Naive thymus-derived CD8-positive, alpha-beta T cell (primary cell): ENCODE data around the gene ZNF785. TPM values are rescaled to one million over a fixed set of nuclear protein-coding genes. Genes with fewer than 3 reads are reported as not detected.
"Not testable (repeated sequence)": the region's sequence is repeated elsewhere in the genome, so short reads cannot be mapped to it uniquely, and the experiment has no call there.

Experiments used
- ATAC-seq, 2 donors: fragments of 150-1000 bp; cut with Tn5 transposase in 1 of 2; sonication (Bioruptor Pico), chemical (Tn5 transposase) in 1 of 2; 1 replicate in 1 of 2; 2 replicates in 1 of 2; pipeline ENCODE4 v1.10.0; 2021; ENCODE audit warnings: mild to moderate bottlenecking in 2 of 2, moderate library complexity in 2 of 2
- POLR2A ChIA-PET: fragments of 350-600 bp; sonication (Branson Sonifier 250); formaldehyde crosslinking; loops from one replicate; lab custom pipeline; 2021; ENCODE audit warnings: antibody characterized with exemption; lab: Charles Lee
- DNase-seq, 10 donors: peaks; one replicate each; pipeline versions ENCODE4 v3.0.0 to v3.0.0-alpha.2; 2020 to 2022
- H3K27ac Mint-ChIP-seq, 10 donors: one replicate each; pipeline ENCODE4 v1.8.0; 2020 to 2022; ENCODE audit warnings: mild to moderate bottlenecking in 10 of 10, mixed read lengths in 10 of 10, moderate library complexity in 4 of 10, inconsistent platforms in 1 of 10
- H3K27me3 Mint-ChIP-seq, 5 donors: one replicate each; pipeline ENCODE4 v1.8.0; 2021 to 2022; ENCODE audit warnings: mixed read lengths in 5 of 5
- H3K36me3 Mint-ChIP-seq, 3 donors: one replicate each; pipeline ENCODE4 v1.8.0; 2020 to 2022; ENCODE audit warnings: mixed read lengths in 3 of 3, mild to moderate bottlenecking in 2 of 3, inconsistent platforms in 1 of 3
- H3K4me1 Mint-ChIP-seq, 4 donors: one replicate each; pipeline ENCODE4 v1.8.0; 2021 to 2022; ENCODE audit warnings: mixed read lengths in 4 of 4
- H3K4me3 Mint-ChIP-seq, 10 donors: one replicate each; pipeline ENCODE4 v1.8.0; 2020 to 2022; ENCODE audit warnings: mild to moderate bottlenecking in 10 of 10, mixed read lengths in 10 of 10, moderate library complexity in 6 of 10, inconsistent platforms in 1 of 10
- H3K9me3 Mint-ChIP-seq, 9 donors: one replicate each; pipeline ENCODE4 v1.8.0; 2020 to 2022; ENCODE audit warnings: mixed read lengths in 9 of 9, mild to moderate bottlenecking in 3 of 9, inconsistent platforms in 1 of 9, moderate library complexity in 1 of 9
- polyA plus RNA-seq, 3 donors: library from polyadenylated mRNA; unstranded; fragments of 300-500 nt; fragmentation: Illumina TruSeq; gene quantifications; one replicate each; pipeline ENCODE4 v1.2.3, GENCODE V29; 2021
- total RNA-seq, 8 experiments: library from RNA in 2 of 8; stranded (reverse) in 2 of 8; gene quantifications; one replicate each; pipeline ENCODE4 v1.2.3 and lab custom pipeline; 2021 to 2026

ZNF785 gene
- total RNA-seq = 10 to 100 TPM; 22.8 to 23.3 TPM
- polyA plus RNA-seq = 1 to 10 TPM; 1.6 to 3.5 (median 3.4) TPM
- total RNA-seq (lab: John Stamatoyannopoulos, UW) = 8.7 to 22.0 (median 18.2) reads per million in 6 experiments

DNA sequence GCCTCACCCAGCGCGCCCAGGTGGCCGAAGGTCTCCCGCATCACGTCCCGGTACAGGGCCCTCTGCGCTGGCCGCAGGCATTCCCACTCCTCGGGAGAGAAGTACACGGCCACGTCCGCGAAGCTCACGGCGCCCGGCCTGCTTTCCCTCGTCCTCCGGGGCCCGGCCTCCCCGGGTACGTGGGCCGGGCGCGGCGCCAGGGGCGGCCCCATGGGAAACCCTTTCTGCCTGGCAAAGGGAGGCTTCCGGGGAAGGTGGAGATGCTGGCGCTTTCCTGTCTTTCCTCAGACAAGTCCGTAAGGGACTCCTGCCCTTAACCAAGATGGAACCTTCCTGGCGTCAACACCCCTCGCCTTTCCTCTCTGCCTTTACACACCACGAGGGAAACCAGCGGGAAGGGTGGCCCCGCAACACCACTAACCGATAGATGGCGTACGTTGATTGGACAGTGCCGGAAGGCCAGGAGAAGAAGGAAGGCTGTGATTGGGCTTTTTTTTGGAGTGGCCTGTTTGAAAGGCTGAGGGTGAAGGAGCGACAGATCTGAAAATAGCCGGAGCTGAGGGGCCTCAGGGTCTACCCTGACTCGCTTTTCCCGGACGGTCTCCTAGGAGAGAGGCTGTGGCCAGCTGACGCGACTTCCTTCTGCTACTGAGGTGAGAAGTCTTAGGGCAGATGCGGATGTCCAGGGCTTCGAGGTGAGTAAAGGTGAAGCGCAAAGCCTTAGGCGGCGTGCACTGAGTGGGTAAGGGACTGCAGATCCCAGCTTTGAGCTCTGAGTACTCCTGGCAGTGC lies at the start of gene ZNF785:
Gene ZNF785, minus strand, starts transcription at position 298 of the 792 bp plus-strand sequence. Its CDS starts 86 bp downstream, at position 212.
- Mint-ChIP-seq H3K9me3 (no peaks in the 10 kb centered on the region), H3K27me3 (peaks cover 0 to 1% (median 0%) of the 10 kb centered on the region in 5 donors), H3K27ac (peak within 1 kb of the TSS; percentile 83 to 95 (median 92)), H3K4me3 (peak within 1 kb of the TSS; percentile 82 to 96 (median 90)), H3K4me1 (peaks cover 9 to 48% (median 28%) of the 10 kb centered on the region in 4 donors), H3K36me3 (peaks cover 0 to 16% (median 4%) of the 10 kb centered on the region in 3 donors)
- POLR2A ChIA-PET = interaction anchor here (0.5 to 2.7 kb wide), 23 partner anchors 9 to 1654 kb away, joined by 3 to 38 read pairs (median 5); partner anchors contain the start of genes CD19, DCTPP1, FBRS and PRR14
- DNase-seq = peak; percentile 75 to 97 (median 92)
- peak; percentile 99 to 100 for ATAC-seq

- POLR2A ChIA-PET = interaction anchor here (0.5 to 3.6 kb wide), 15 partner anchors 17 to 546 kb away, joined by 3 to 21 read pairs (median 5); partner anchors contain the start of genes DCTPP1, FBRS, FUS and PRR14
- Mint-ChIP-seq H3K4me1 (peaks cover 14 to 25% (median 22%) of the 10 kb centered on the region in 4 donors), H3K4me3 (peak overlapping the region; percentile 85 to 99 (median 94)), H3K27ac (peak overlapping the region; percentile 93 to 99 (median 98)), H3K36me3 (no peaks in the 10 kb centered on the region), H3K27me3 (no peaks in the 10 kb centered on the region), H3K9me3 (no peaks in the 10 kb centered on the region)
- ATAC-seq (no peak), DNase-seq (no peak)
These were observed 48.0 kb upstream of the ZNF785 start for GRCh38 chr16:30633526-30633925.

DNA sequence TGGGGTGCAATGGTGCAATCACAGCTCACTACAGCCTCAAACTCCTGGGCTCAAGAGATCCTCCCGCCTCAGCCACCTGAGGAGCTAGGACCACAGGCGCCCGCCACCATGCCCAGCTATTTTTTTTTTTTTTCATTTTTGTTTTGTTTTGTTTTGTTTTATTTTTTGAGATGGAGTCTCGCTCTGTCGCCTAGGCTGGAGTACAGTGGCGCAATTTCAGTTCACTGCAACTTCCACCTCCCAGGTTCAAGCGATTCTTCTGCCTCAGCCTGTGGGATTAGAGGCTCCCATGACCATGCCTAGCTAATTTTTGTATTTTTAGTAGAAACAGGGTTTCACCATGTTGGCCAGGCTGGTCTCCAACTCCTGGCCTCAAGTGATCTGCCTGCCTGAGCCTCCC lies 47.0 kb upstream of the ZNF785 start:
- ATAC-seq, H3K27me3 Mint-ChIP-seq, DNase-seq, H3K9me3 Mint-ChIP-seq, H3K36me3 Mint-ChIP-seq: not testable (repeated sequence)
- Mint-ChIP-seq H3K4me1 (peaks cover 14 to 25% (median 22%) of the 10 kb centered on the region in 4 donors), H3K27ac (peak overlapping the region in 1 of 10 donors; percentile 38), H3K4me3 (peak overlapping the region in 1 of 10 donors; percentile 14)
- POLR2A ChIA-PET = interaction anchor here (0.6 to 3.6 kb wide), 6 partner anchors 12 to 751 kb away, joined by 3 to 21 read pairs (median 4); partner anchors contain the start of genes FBRS and ZNF764

DNA sequence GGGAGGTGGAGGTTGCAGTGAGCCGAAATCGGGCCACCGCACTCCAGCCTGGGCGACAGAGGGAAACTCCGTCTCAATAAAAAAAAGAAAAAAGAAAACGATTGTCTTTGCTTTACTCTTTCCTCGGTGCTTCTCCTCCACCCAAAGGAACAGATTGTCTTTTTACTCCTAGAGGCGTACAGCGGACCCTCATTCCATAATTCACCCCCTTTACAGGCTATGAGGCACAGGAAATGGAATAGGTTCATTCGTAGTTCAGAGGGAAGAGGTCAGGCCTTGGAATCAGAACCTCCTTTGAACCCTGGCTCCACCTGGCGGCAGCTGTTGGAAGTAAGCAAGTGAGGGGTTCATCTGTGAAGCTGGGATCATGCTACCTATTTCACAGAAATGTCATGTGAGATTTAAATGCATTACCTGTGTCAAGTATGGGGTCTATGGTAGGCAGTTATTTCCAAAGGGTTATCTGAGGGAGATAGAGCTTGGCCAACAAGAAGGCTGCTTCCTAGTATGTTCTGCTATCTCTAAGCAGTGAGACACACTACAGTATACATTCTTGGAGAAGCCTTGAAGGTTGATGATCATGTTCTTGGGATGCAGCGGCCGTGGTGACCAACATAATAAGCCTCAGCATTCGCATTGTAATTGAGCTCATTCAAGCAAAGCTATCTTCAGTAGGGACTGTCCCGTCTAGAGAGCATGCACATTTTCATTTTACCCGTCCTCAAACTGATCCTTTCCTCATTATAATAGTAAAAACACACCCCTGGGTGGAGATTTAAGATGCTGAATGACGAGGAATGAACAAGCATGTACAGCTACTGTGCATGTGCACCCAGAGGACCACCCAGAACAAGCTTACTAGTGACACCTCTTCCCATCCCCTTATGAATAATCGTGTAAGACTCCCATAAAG lies 43.4 kb upstream of the ZNF785 start:
- Mint-ChIP-seq H3K27ac (peak overlapping the region; percentile 9 to 93 (median 88)), H3K9me3 (no peaks in the 10 kb centered on the region), H3K4me3 (peak overlapping the region; percentile 30 to 84 (median 73)), H3K27me3 (no peaks in the 10 kb centered on the region), H3K4me1 (peaks cover 4 to 10% (median 7%) of the 10 kb centered on the region in 4 donors), H3K36me3 (no peaks in the 10 kb centered on the region)
- peak; percentile 92 to 95 for ATAC-seq
- peak; percentile 72 to 90 (median 81) for DNase-seq
- POLR2A ChIA-PET = interaction anchor here (0.8 to 1.4 kb wide), 7 partner anchors 12 to 85 kb away, joined by 3 to 6 read pairs (median 4); partner anchors contain the start of gene ZNF688

DNA sequence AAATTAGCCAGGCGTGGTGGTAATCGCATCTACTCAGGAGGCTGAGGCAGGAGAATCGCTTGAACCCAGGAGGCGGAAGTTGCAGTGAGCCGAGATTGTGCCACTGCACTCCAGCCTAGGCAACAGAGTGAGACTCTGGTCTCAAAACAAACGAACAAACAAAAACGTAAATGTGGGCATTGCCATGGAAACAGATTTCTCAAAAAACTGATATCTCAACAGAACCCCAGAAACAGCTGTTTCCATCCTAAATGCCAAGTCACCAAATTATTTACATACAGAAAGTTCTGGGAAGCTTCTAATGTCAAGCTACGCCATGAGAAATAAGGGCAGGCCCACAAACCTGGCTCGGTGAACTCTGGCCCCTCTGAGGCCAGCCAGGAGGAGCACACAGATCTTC lies 40.7 kb upstream of the ZNF785 start:
- Mint-ChIP-seq H3K9me3 (no peaks in the 10 kb centered on the region), H3K36me3 (no peaks in the 10 kb centered on the region), H3K27ac (no peak overlapping the region), H3K4me3 (no peak overlapping the region), H3K27me3 (no peaks in the 10 kb centered on the region), H3K4me1 (peaks cover 4 to 7% (median 4%) of the 10 kb centered on the region in 4 donors)
- ATAC-seq (no peak), DNase-seq (no peak)
- POLR2A ChIA-PET = interaction anchor here (0.7 to 1.1 kb wide), 3 partner anchors 11 to 70 kb away, joined by 3 to 5 read pairs (median 3); no protein-coding TSS in a partner anchor

GRCh38 chr16:30623536-30624283 lies 38.2 kb upstream of the ZNF785 start:
- no peak overlapping the region for H3K4me3 Mint-ChIP-seq
- no peaks in the 10 kb centered on the region for H3K36me3 Mint-ChIP-seq
- ATAC-seq = no peak
- POLR2A ChIA-PET = no interaction called here
- no peak overlapping the region for H3K27ac Mint-ChIP-seq
- H3K27me3 Mint-ChIP-seq = no peaks in the 10 kb centered on the region
- no peak for DNase-seq
- H3K9me3 Mint-ChIP-seq = no peaks in the 10 kb centered on the region
- H3K4me1 Mint-ChIP-seq = peaks cover 2 to 3% (median 2%) of the 10 kb centered on the region in 4 donors

DNA sequence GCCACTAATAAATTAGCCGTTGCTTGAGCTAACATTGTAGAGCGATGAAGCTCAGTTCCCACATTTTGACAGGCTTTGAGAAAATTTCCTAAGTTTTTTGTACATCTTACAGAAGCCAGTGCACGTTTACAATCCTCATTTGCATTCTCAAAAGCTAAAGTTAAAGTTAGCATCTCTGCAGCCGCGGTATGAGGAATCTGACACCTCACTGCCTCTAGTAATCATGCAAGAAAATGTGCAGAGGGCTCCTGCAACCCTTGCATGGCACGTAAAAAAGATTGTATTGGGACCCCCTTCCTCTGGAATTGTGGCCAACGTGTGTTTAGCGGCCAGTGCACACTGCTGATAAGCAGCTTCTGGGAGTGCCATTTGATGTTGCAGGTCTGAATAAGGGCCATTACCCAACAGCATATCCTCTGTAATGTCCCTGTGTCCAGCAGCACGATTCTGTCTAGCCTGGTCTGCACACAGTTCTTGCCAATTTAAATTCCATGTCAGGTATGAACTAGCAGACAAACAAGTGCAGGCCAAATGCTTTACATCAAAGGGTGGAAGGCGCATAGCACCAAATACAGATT lies 37.0 kb upstream of the ZNF785 start:
- ATAC-seq (no peak), DNase-seq (no peak)
- Mint-ChIP-seq H3K4me3 (no peak overlapping the region), H3K9me3 (no peaks in the 10 kb centered on the region), H3K4me1 (peaks cover 0 to under 1% (median 0%) of the 10 kb centered on the region in 4 donors), H3K27ac (no peak overlapping the region), H3K36me3 (no peaks in the 10 kb centered on the region), H3K27me3 (no peaks in the 10 kb centered on the region)
- POLR2A ChIA-PET = no interaction called here

DNA sequence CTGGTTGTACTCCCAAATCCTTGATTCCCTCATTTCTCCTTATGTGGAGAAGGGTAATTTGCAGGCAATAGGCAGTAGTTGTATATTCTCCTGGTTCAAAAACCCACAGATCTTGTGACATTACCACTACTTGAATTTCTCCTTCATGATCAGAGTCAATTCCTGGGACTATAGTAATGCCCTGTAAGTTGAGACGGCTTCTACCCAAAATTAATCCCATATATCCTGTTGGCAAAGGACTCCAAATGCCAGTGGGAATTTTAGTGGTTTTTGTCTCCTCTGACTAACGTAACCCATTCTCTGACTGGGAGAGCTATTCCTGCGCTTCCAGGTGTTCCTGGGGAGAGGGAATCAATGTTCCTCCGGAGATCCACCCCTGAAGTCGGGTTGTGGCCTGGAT lies 36.3 kb upstream of the ZNF785 start:
- POLR2A ChIA-PET = interaction anchor here (0.6 kb wide), 1 partner anchor 92 kb away, joined by 5 read pairs; no protein-coding TSS in a partner anchor
- H3K9me3 Mint-ChIP-seq = no peaks in the 10 kb centered on the region

DNA sequence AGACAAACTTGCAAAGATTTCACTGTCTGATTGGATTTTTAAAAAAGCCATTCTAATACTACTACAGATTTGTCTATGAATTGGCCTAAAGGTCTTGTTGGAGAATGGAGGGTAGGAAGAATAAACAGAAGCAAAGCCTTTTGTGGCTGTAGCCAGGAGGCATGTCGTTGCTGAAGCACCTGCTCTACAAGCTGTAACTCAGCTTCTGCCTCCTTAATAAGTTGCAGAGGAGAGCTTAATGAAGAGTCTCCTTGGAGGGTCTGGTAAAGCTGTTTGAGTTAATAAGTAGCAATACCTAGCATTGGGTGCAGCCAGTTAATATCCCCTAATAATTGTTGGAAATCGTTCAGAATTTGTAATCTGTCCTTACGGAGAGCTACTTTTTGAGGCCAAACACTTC lies 34.7 kb upstream of the ZNF785 start:
- Mint-ChIP-seq H3K27ac (no peak overlapping the region), H3K4me1 (peaks cover 0 to 2% (median under 1%) of the 10 kb centered on the region in 4 donors), H3K27me3 (peaks cover 0 to 3% (median 1%) of the 10 kb centered on the region in 5 donors), H3K36me3 (no peaks in the 10 kb centered on the region), H3K4me3 (no peak overlapping the region), H3K9me3 (no peaks in the 10 kb centered on the region)
- POLR2A ChIA-PET = no interaction called here
- no peak for ATAC-seq
- DNase-seq = no peak

More for the DNA sequence above, 36.3 kb upstream of the ZNF785 start:
- peaks cover 0 to 1% (median 0%) of the 10 kb centered on the region in 5 donors for H3K27me3 Mint-ChIP-seq
- H3K4me3 Mint-ChIP-seq = no peak overlapping the region
- peaks cover 0 to 1% (median 0%) of the 10 kb centered on the region in 4 donors for H3K4me1 Mint-ChIP-seq
- ATAC-seq (no peak), DNase-seq (no peak)
- no peaks in the 10 kb centered on the region for H3K36me3 Mint-ChIP-seq
- no peak overlapping the region for H3K27ac Mint-ChIP-seq

GRCh38 chr16:30619638-30620037 lies 34.1 kb upstream of the ZNF785 start:
- POLR2A ChIA-PET = no interaction called here
- H3K9me3 Mint-ChIP-seq = no peaks in the 10 kb centered on the region
- H3K27ac Mint-ChIP-seq = peak overlapping the region in 1 of 10 donors; percentile 36
- DNase-seq (no peak), ATAC-seq (no peak)
- H3K4me1 Mint-ChIP-seq = peaks cover 0 to 2% (median under 1%) of the 10 kb centered on the region in 4 donors
- H3K27me3 Mint-ChIP-seq = peaks cover 0 to 3% (median 1%) of the 10 kb centered on the region in 5 donors
- H3K4me3 Mint-ChIP-seq = no peak overlapping the region
- no peaks in the 10 kb centered on the region for H3K36me3 Mint-ChIP-seq

DNA sequence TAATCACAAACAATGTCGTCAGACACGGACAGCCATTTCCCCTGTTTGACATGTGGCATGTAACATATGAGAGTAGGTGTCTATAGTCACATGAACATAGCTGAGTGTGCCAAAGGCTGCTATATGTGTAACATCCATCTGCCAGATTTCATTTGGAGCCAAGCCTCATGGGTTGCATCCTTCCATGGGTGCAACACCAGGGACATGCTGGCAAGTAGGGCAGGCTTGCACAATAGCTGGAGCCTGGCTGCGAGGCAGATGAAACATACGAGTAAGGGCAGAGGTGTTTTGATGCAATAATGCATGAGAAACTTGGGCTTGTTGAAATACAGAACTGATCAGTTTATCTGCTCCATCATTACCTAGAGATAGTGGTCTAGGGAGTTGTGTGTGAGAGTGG lies 33.7 kb upstream of the ZNF785 start:
- Mint-ChIP-seq H3K9me3 (no peaks in the 10 kb centered on the region), H3K27me3 (peaks cover 0 to 3% (median 1%) of the 10 kb centered on the region in 5 donors)
- POLR2A ChIA-PET = no interaction called here

More for the DNA sequence above, 33.7 kb upstream of the ZNF785 start:
- Mint-ChIP-seq H3K4me1 (peaks cover 0 to 2% (median under 1%) of the 10 kb centered on the region in 4 donors), H3K36me3 (no peaks in the 10 kb centered on the region), H3K27ac (peak overlapping the region in 1 of 10 donors; percentile 36), H3K4me3 (no peak overlapping the region)
- ATAC-seq (no peak), DNase-seq (no peak)
